GM12891 (cell line): Measurements from ENCODE around the gene OTOG.

ENCODE experiments used
- POLR2A ChIP-seq: IDR thresholded peaks from 2 replicates; pipeline ENCODE4 v1.6.1; 2011; ENCODE audit warnings: low read depth, low read length, control low read depth
- POLR2AphosphoS5 ChIP-seq: IDR thresholded peaks from 2 replicates; pipeline ENCODE4 v1.6.1; 2011; ENCODE audit warnings: low read depth, low read length, control low read depth

- TF ChIP-seq POLR2A, result no peak
- TF ChIP-seq POLR2AphosphoS5, result no peak
Observed at GRCh38 chr11:17579451-17579850, 32.4 kb downstream of the OTOG start.
